ENCODE results near the gene PADI1.

GRCh38 chr1:17196496-17197185 is 8.3 kb upstream of the PADI1 start:
- no peak for TF ChIP-seq EP300 (conservative IDR thresholded peaks at IDR 0.05; ENCODE audit: poor library complexity, severe bottlenecking)
- TF ChIP-seq CTCF (IDR thresholded peaks at IDR 0.05; ENCODE audit: poor library complexity, severe bottlenecking): no peak
- no peak for TF ChIP-seq POLR2AphosphoS5 (IDR thresholded peaks at IDR 0.05)
- TF ChIP-seq RAD21 (conservative IDR thresholded peaks at IDR 0.05): no peak
- TF ChIP-seq REST (IDR thresholded peaks at IDR 0.05; ENCODE audit: borderline replicate concordance): no peak
- TF ChIP-seq TAF1 (IDR thresholded peaks at IDR 0.05; ENCODE audit: low read depth): no peak
- TF ChIP-seq EZH2 (IDR thresholded peaks at IDR 0.05; ENCODE audit: borderline replicate concordance, insufficient read depth, low read length, poor library complexity, severe bottlenecking): no peak

Measured in neural cell (in vitro differentiated cells).